GM12878 (cell line): ENCODE results near the gene LRRC57. TPM values are rescaled to one million over a fixed set of nuclear protein-coding genes. Genes with fewer than 3 reads are reported as not detected.

ENCODE experiments used
- BCLAF1 ChIP-seq: fragments of 450-650 bp; IDR thresholded peaks from 2 replicates; pipeline ENCODE4 v1.6.1; 2017; ENCODE audit warnings: antibody characterized with exemption, mild to moderate bottlenecking, moderate library complexity
- BHLHE40 ChIP-seq, 2 experiments: fragments of 450-650 bp in 1 of 2; IDR thresholded peaks; 2 replicates each; pipeline ENCODE4 v1.6.1; 2011 to 2017; ENCODE audit warnings: low read depth in 2 of 2, borderline replicate concordance in 1 of 2, improper control_type of control experiment in 1 of 2, low read length in 1 of 2, mild to moderate bottlenecking in 1 of 2
- CHD2 ChIP-seq: IDR thresholded peaks from 2 replicates; pipeline ENCODE4 v1.6.1; 2011; ENCODE audit warnings: low read depth, low read length, improper control_type of control experiment, borderline replicate concordance
- DPF2 ChIP-seq: fragments of 450-650 bp; IDR thresholded peaks from 2 replicates; pipeline ENCODE4 v1.6.1; 2017; ENCODE audit warnings: mild to moderate bottlenecking
- EED ChIP-seq: sonication (generic); IDR thresholded peaks from 2 replicates; pipeline ENCODE4 v1.6.1; 2016; ENCODE audit warnings: antibody characterized with exemption, low read depth
- ELK1 ChIP-seq: IDR thresholded peaks from 2 replicates; pipeline ENCODE4 v1.6.1; 2012; ENCODE audit warnings: low read depth, low read length, improper control_type of control experiment
- FOXM1 ChIP-seq: IDR thresholded peaks from 2 replicates; pipeline ENCODE4 v1.6.1; 2012; ENCODE audit warnings: low read depth, mild to moderate bottlenecking, inconsistent platforms, low read length, moderate library complexity
- KDM1A ChIP-seq: fragments of 200-600 bp; sonication (generic); IDR thresholded peaks from 2 replicates; pipeline ENCODE4 v1.6.1; 2016; ENCODE audit warnings: borderline replicate concordance
- KLF5 ChIP-seq: fragments of 450-650 bp; IDR thresholded peaks from 2 replicates; pipeline ENCODE4 v1.6.1; 2014; ENCODE audit warnings: mild to moderate bottlenecking; ENCODE audit not compliant: partially characterized antibody
- PML ChIP-seq: IDR thresholded peaks from 2 replicates; pipeline ENCODE4 v1.6.1; 2012; ENCODE audit warnings: low read length, inconsistent platforms
- POLR2AphosphoS2 ChIP-seq: IDR thresholded peaks from 2 replicates; pipeline ENCODE4 v1.6.1; 2011; ENCODE audit warnings: low read depth, mild to moderate bottlenecking, low read length, improper control_type of control experiment, moderate library complexity
- SIN3A ChIP-seq: IDR thresholded peaks from 2 replicates; pipeline ENCODE4 v1.6.1; 2012; ENCODE audit warnings: low read depth, low read length, improper control_type of control experiment
- SP1 ChIP-seq: IDR thresholded peaks from one replicate; pipeline ENCODE4 v1.6.1; 2011; ENCODE audit warnings: low read depth, low read length
- TARDBP ChIP-seq: IDR thresholded peaks from 2 replicates; pipeline ENCODE4 v1.6.1; 2016; ENCODE audit warnings: borderline replicate concordance
- ZNF24 ChIP-seq: fragments of 450-650 bp; IDR thresholded peaks from 2 replicates; pipeline ENCODE4 v1.6.1; 2017; ENCODE audit warnings: antibody characterized with exemption, mild to moderate bottlenecking
- ZNF592 ChIP-seq: fragments of 450-650 bp; IDR thresholded peaks from 2 replicates; pipeline ENCODE4 v1.6.1; 2017; ENCODE audit warnings: mild to moderate bottlenecking, moderate library complexity
- ZNF622 ChIP-seq: fragments of 450-650 bp; IDR thresholded peaks from 2 replicates; pipeline ENCODE4 v1.6.1; 2017; ENCODE audit warnings: mild to moderate bottlenecking, inconsistent platforms
- ZSCAN29 ChIP-seq: fragments of 450-650 bp; IDR thresholded peaks from 2 replicates; pipeline ENCODE4 v1.6.1; 2017; ENCODE audit warnings: mild to moderate bottlenecking, moderate library complexity
- polyA plus RNA-seq, 11 experiments: library from polyadenylated mRNA; depleted of rRNA in 4 of 11; unstranded in 6 of 11; stranded (reverse) in 5 of 11; fragments of >200 nt; fragmentation: Nextera tagmentation in 4 of 11; fragmentation: Illumina TruSeq in 1 of 11; extraction: Ambion mirVana in 4 of 11; extraction: Trizol in 1 of 11; gene quantifications; 1 replicate in 1 of 11; 2 replicates in 10 of 11; pipeline versions ENCODE4 v1.2.1 to v1.2.3, GENCODE V29; 2011 to 2016; ENCODE audit warnings: inconsistent platforms in 2 of 11, missing spikeins in 2 of 11, low read depth in 1 of 11
- total RNA-seq, 4 experiments: library from RNA; depleted of rRNA in 3 of 4; stranded (reverse); fragments of >200 nt in 3 of 4; fragmentation: Illumina TruSeq in 1 of 4; extraction: Trizol in 1 of 4; gene quantifications; 2 replicates each; pipeline versions ENCODE4 v1.2.1 to v1.2.3, GENCODE V29; 2013 to 2021

Gene LRRC57
- total and polyA plus RNA-seq, 10 of the 15 experiments (the other 5 are each of a cell fraction or from before 2014, with no cell fraction given): 5.2 to 15.7 (median 9.6) TPM

- TF ChIP-seq SIN3A: peak; percentile 80; the same call in 1 of the 2 replicates
- TF ChIP-seq POLR2AphosphoS2: peak; percentile 82
- peak; percentile 87 for TF ChIP-seq PML
- no peak for TF ChIP-seq FOXM1
- TF ChIP-seq ELK1: no peak
- TF ChIP-seq BCLAF1: no peak
- peak; percentile 43 for TF ChIP-seq KLF5
- TF ChIP-seq KDM1A: no peak
- TF ChIP-seq DPF2: peak; percentile 65; the same call in 1 of the 2 replicates
- TF ChIP-seq ZNF622: no peak
- peak in 1 of 2 experiments; percentile 70; a peak in 1 of 4 replicates for TF ChIP-seq BHLHE40 (IDR thresholded peaks at IDR 0.05; ENCODE audit: borderline replicate concordance in 1 of 2, low read depth in 2 of 2, low read length in 1 of 2)
- TF ChIP-seq ZNF24: no peak
- TF ChIP-seq ZNF592: no peak
- TF ChIP-seq EED: 0 out of 2 replicates have a peak, but pooled peaks have one; percentile 33
- TF ChIP-seq CHD2: peak; percentile 75
- TF ChIP-seq TARDBP: no peak; the same call in 1 of the 2 replicates
- TF ChIP-seq ZSCAN29: no peak
- TF ChIP-seq SP1: peak; percentile 70
These were observed at the start of gene LRRC57, which contains the start of gene HAUS2 (continued) for GRCh38 chr15:42548249-42549031.
